ENCODE measurements around the gene ZNF774. TPM values are rescaled to one million over a fixed set of nuclear protein-coding genes. Genes with fewer than 3 reads are reported as not detected.
A peak's percentile ranks its signal among the peaks of the same experiment; 100 is the strongest.
"Not testable (repeated sequence)": the region's sequence is repeated elsewhere in the genome, so short reads cannot be mapped to it uniquely, and the experiment has no call there.

ZNF774 gene
- total RNA-seq = 5.6 TPM
- long read RNA-seq, partial matches to known transcripts = 0 of 4 reads
- long read RNA-seq, other reads (novel, unspliced or antisense) = 1 of 4 reads

GRCh38 chr15:90352107-90352893 is at the start of gene ZNF774:
Gene ZNF774, plus strand, starts transcription at chr15:90352284. Its CDS starts 2,377 bp downstream, at chr15:90354661.
- intact Hi-C loops (cut with DNase I) = no loop called here
- DNase-seq (ENCODE audit: low spot score) = peak; percentile 94

GRCh38 chr15:90305355-90305754 is 46.7 kb upstream of the ZNF774 start:
- DNase-seq (ENCODE audit: low spot score); intact Hi-C loops (cut with DNase I): not testable (repeated sequence)

GRCh38 chr15:90305932-90306331 is 46.2 kb upstream of the ZNF774 start:
- intact Hi-C loops (cut with DNase I) = no loop called here
- DNase-seq (ENCODE audit: low spot score) = no peak

- no peak for DNase-seq (ENCODE audit: low spot score)
- intact Hi-C loops (cut with DNase I) = no loop called here
Observed at GRCh38 chr15:90306560-90306959, 45.5 kb upstream of the ZNF774 start.

GRCh38 chr15:90307661-90308060 is 44.4 kb upstream of the ZNF774 start:
- DNase-seq (ENCODE audit: low spot score) = no peak
- intact Hi-C loops (cut with DNase I) = no loop called here

GRCh38 chr15:90309020-90309419 is 43.1 kb upstream of the ZNF774 start:
- DNase-seq (ENCODE audit: low spot score) = no peak
- intact Hi-C loops (cut with DNase I) = no loop called here

GRCh38 chr15:90315278-90315982 is 36.7 kb upstream of the ZNF774 start:
- intact Hi-C loops (cut with DNase I) = no loop called here
- peak; percentile 83 for DNase-seq (ENCODE audit: low spot score)

GRCh38 chr15:90316139-90316538 is 35.9 kb upstream of the ZNF774 start:
- intact Hi-C loops (cut with DNase I) = no loop called here
- no peak for DNase-seq (ENCODE audit: low spot score)

- intact Hi-C loops (cut with DNase I) = no loop called here
- DNase-seq (ENCODE audit: low spot score) = no peak
Observed at GRCh38 chr15:90318591-90318990, 33.5 kb upstream of the ZNF774 start.

GRCh38 chr15:90320062-90320884 is 31.8 kb upstream of the ZNF774 start:
- peak; percentile 91 for DNase-seq (ENCODE audit: low spot score)
- intact Hi-C loops (cut with DNase I) = loop anchor here (2.0 to 5.0 kb wide), 2 partner anchors 163 to 567 kb away; no protein-coding TSS in a partner anchor

- no peak for DNase-seq (ENCODE audit: low spot score)
- intact Hi-C loops (cut with DNase I) = loop anchor here (2.0 to 5.0 kb wide), 2 partner anchors 162 to 566 kb away; no protein-coding TSS in a partner anchor
Observed at GRCh38 chr15:90320885-90321278, 31.2 kb upstream of the ZNF774 start.

- DNase-seq (ENCODE audit: low spot score) = no peak
- intact Hi-C loops (cut with DNase I) = loop anchor here (5.0 kb wide), 1 partner anchor 565 kb away; no protein-coding TSS in a partner anchor
Observed at GRCh38 chr15:90322538-90322937, 29.5 kb upstream of the ZNF774 start.

- DNase-seq (ENCODE audit: low spot score) = no peak
- intact Hi-C loops (cut with DNase I) = no loop called here
Observed at GRCh38 chr15:90325726-90326125, 26.4 kb upstream of the ZNF774 start.

- no peak for DNase-seq (ENCODE audit: low spot score)
- intact Hi-C loops (cut with DNase I) = no loop called here
Observed at GRCh38 chr15:90326441-90326840, 25.6 kb upstream of the ZNF774 start.

- intact Hi-C loops (cut with DNase I) = no loop called here
Observed at GRCh38 chr15:90327311-90327710, 24.8 kb upstream of the ZNF774 start.

GRCh38 chr15:90334304-90334731 is 17.8 kb upstream of the ZNF774 start:
- intact Hi-C loops (cut with DNase I) = no loop called here
- no peak for DNase-seq (ENCODE audit: low spot score)

More at GRCh38 chr15:90327311-90327710, 24.8 kb upstream of the ZNF774 start:
- DNase-seq (ENCODE audit: low spot score) = no peak

GRCh38 chr15:90336705-90337141 is 15.4 kb upstream of the ZNF774 start:
- intact Hi-C loops (cut with DNase I) = no loop called here
- peak; percentile 82 for DNase-seq (ENCODE audit: low spot score)

- no peak for DNase-seq (ENCODE audit: low spot score)
- intact Hi-C loops (cut with DNase I) = no loop called here
Observed at GRCh38 chr15:90337256-90337655, 14.8 kb upstream of the ZNF774 start.

GRCh38 chr15:90338532-90338931 is 13.6 kb upstream of the ZNF774 start:
- no peak for DNase-seq (ENCODE audit: low spot score)
- intact Hi-C loops (cut with DNase I) = no loop called here

GRCh38 chr15:90340345-90340744 is 11.7 kb upstream of the ZNF774 start:
- no peak for DNase-seq (ENCODE audit: low spot score)
- intact Hi-C loops (cut with DNase I) = no loop called here

Data from cardiac septum (tissue), 1 donor.